Neural cell (in vitro differentiated cells): ENCODE measurements around the gene MIOS. TPM values are rescaled to one million over a fixed set of nuclear protein-coding genes. Genes with fewer than 3 reads are reported as not detected.

Experiments used
- H2AFZ ChIP-seq: fragments of 200-600, 300-800 bp; sonication (generic), shearing (Covaris generic); 2 replicates; pipeline ENCODE4 v1.6.0; 2014; ENCODE audit warnings: low read depth, mild to moderate bottlenecking, antibody characterized with exemption, low read length, moderate library complexity
- H3F3A ChIP-seq: fragments of 200-600 bp; shearing (Covaris generic); 2 replicates; pipeline ENCODE4 v1.6.1; 2016; ENCODE audit warnings: mild to moderate bottlenecking, moderate library complexity, mixed read lengths, antibody characterized with exemption, low read length; ENCODE audit not compliant: insufficient read depth, poor library complexity, severe bottlenecking
- H3K27ac ChIP-seq: fragments of 200-600, 300-800 bp; sonication (generic), shearing (Covaris generic); 2 replicates; pipeline ENCODE4 v1.5.1; 2014; ENCODE audit warnings: mild to moderate bottlenecking, low read length, moderate library complexity
- H3K27me3 ChIP-seq: fragments of 300-800, 200-600 bp; sonication (generic), shearing (Covaris generic); 2 replicates; pipeline ENCODE4 v1.6.0; 2014; ENCODE audit warnings: mild to moderate bottlenecking, low read depth, low read length, moderate library complexity; ENCODE audit not compliant: insufficient read depth
- H3K36me3 ChIP-seq: fragments of 300-800, 200-600 bp; sonication (generic), shearing (Covaris generic); 2 replicates; pipeline ENCODE4 v1.5.1; 2014; ENCODE audit warnings: mild to moderate bottlenecking, antibody characterized with exemption, low read length, moderate library complexity; ENCODE audit not compliant: insufficient read depth
- H3K4me2 ChIP-seq: fragments of 300-800, 200-600 bp; sonication (generic), shearing (Covaris generic); 2 replicates; pipeline ENCODE4 v1.6.0; 2014; ENCODE audit warnings: mild to moderate bottlenecking, low read length
- H3K4me3 ChIP-seq: fragments of 300-800, 200-600 bp; sonication (generic), shearing (Covaris generic); 2 replicates; pipeline ENCODE4 v1.5.1; 2014; ENCODE audit warnings: mild to moderate bottlenecking, low read length, moderate library complexity
- H3K79me2 ChIP-seq: fragments of 200-600 bp; shearing (Covaris generic); replicated peaks from 2 replicates; pipeline ENCODE4 v1.6.0; 2014; ENCODE audit warnings: mild to moderate bottlenecking, low read length, moderate library complexity; ENCODE audit not compliant: insufficient read depth
- H3K9ac ChIP-seq: fragments of 300-800, 200-600 bp; sonication (generic), shearing (Covaris generic); 2 replicates; pipeline ENCODE4 v1.6.1; 2016; ENCODE audit warnings: mild to moderate bottlenecking, low read length, mixed read lengths
- H3K9me2 ChIP-seq: fragments of 200-600 bp; shearing (Covaris generic); 2 replicates; pipeline ENCODE4 v1.6.1; 2016; ENCODE audit warnings: mild to moderate bottlenecking, low read length, mixed read lengths; ENCODE audit not compliant: insufficient read depth
- H3K9me3 ChIP-seq: fragments of 200-600, 300-800 bp; sonication (generic), shearing (Covaris generic); 2 replicates; pipeline ENCODE4 v1.6.1; 2016; ENCODE audit warnings: mild to moderate bottlenecking, mixed run types, low read length, moderate library complexity, mixed read lengths
- H4K20me1 ChIP-seq: fragments of 200-600 bp; shearing (Covaris generic); 2 replicates; pipeline ENCODE4 v1.6.1; 2016; ENCODE audit warnings: mild to moderate bottlenecking, mixed run types; ENCODE audit not compliant: insufficient read depth
- CTCF ChIP-seq: fragments of 450-650 bp; IDR thresholded peaks from 2 replicates; pipeline ENCODE4 v1.5.1; 2014; ENCODE audit warnings: antibody characterized with exemption, mild to moderate bottlenecking, moderate library complexity; ENCODE audit not compliant: poor library complexity, severe bottlenecking
- EP300 ChIP-seq: fragments of 450-650 bp; conservative IDR thresholded peaks from 2 replicates; pipeline ENCODE4 v1.6.1; 2014; ENCODE audit warnings: antibody characterized with exemption, mild to moderate bottlenecking, moderate library complexity; ENCODE audit not compliant: poor library complexity, severe bottlenecking
- EZH2 ChIP-seq: fragments of 200-600, 300-800 bp; shearing (Covaris generic), sonication (generic); IDR thresholded peaks from 2 replicates; pipeline ENCODE4 v1.6.1; 2014; ENCODE audit warnings: antibody characterized with exemption, low read length, borderline replicate concordance, mild to moderate bottlenecking; ENCODE audit not compliant: insufficient read depth, poor library complexity, severe bottlenecking
- MXI1 ChIP-seq: fragments of 450-650 bp; conservative IDR thresholded peaks from 2 replicates; pipeline ENCODE4 v1.6.1; 2014; ENCODE audit warnings: antibody characterized with exemption, mild to moderate bottlenecking; ENCODE audit not compliant: poor library complexity, severe bottlenecking
- POLR2AphosphoS5 ChIP-seq: IDR thresholded peaks from 2 replicates; pipeline ENCODE4 v1.6.1; 2012
- RAD21 ChIP-seq: fragments of 450-650 bp; conservative IDR thresholded peaks from 2 replicates; pipeline ENCODE4 v1.6.1; 2014; ENCODE audit warnings: antibody characterized with exemption, mild to moderate bottlenecking, moderate library complexity
- REST ChIP-seq: IDR thresholded peaks from 2 replicates; pipeline ENCODE4 v1.6.1; 2012; ENCODE audit warnings: borderline replicate concordance
- SMC3 ChIP-seq: fragments of 450-650 bp; conservative IDR thresholded peaks from 2 replicates; pipeline ENCODE4 v1.6.1; 2014; ENCODE audit warnings: antibody characterized with exemption, mild to moderate bottlenecking, moderate library complexity; ENCODE audit not compliant: poor library complexity
- TAF1 ChIP-seq: IDR thresholded peaks from 2 replicates; pipeline ENCODE4 v1.6.1; 2012; ENCODE audit warnings: low read depth
- polyA plus RNA-seq: library from polyadenylated mRNA; depleted of rRNA; stranded (reverse); fragments of >200 nt; gene quantifications from 2 replicates; pipeline ENCODE4 v1.2.3, GENCODE V29; 2014

The MIOS gene
- polyA plus RNA-seq, 1 donor from 2014 or later = 52.2 TPM

- H3K9me2 ChIP-seq = no peaks in the 10 kb centered on the region
- no peak overlapping the region for H3K4me2 ChIP-seq
- TF ChIP-seq CTCF = no peak
- TF ChIP-seq EP300 = no peak
- TF ChIP-seq TAF1 = no peak
- no peak for TF ChIP-seq SMC3
- TF ChIP-seq REST = no peak
- no peak for TF ChIP-seq EZH2
- no peak for TF ChIP-seq RAD21
- TF ChIP-seq MXI1 = no peak
- TF ChIP-seq POLR2AphosphoS5 = no peak
- H3K9me3 ChIP-seq = no peaks in the 10 kb centered on the region
- no peaks in the 10 kb centered on the region for H3K36me3 ChIP-seq
- no peak overlapping the region for H3K4me3 ChIP-seq
- no peaks in the 10 kb centered on the region for H3K79me2 ChIP-seq
- no peaks in the 10 kb centered on the region for H3K27me3 ChIP-seq
- H4K20me1 ChIP-seq = no peaks in the 10 kb centered on the region
- no peaks in the 10 kb centered on the region for H3F3A ChIP-seq
- H3K27ac ChIP-seq = no peak overlapping the region
- no peak overlapping the region for H2AFZ ChIP-seq
- no peak overlapping the region for H3K9ac ChIP-seq
Observed at GRCh38 chr7:7612519-7612918, 45.8 kb downstream of the MIOS start.

GRCh38 chr7:7613210-7613609 lies 46.5 kb downstream of the MIOS start:
- H3K36me3 ChIP-seq = no peaks in the 10 kb centered on the region
- no peak for TF ChIP-seq SMC3
- no peak for TF ChIP-seq CTCF
- H3K79me2 ChIP-seq = no peaks in the 10 kb centered on the region
- no peak overlapping the region for H3K4me2 ChIP-seq
- H3K9ac ChIP-seq = no peak overlapping the region
- no peaks in the 10 kb centered on the region for H3K27me3 ChIP-seq
- no peaks in the 10 kb centered on the region for H3K9me3 ChIP-seq
- no peak overlapping the region for H2AFZ ChIP-seq
- no peaks in the 10 kb centered on the region for H4K20me1 ChIP-seq
- H3F3A ChIP-seq = no peaks in the 10 kb centered on the region
- no peak overlapping the region for H3K4me3 ChIP-seq
- H3K27ac ChIP-seq = no peak overlapping the region
- H3K9me2 ChIP-seq = no peaks in the 10 kb centered on the region
